HepG2 (cell line): Measurements from ENCODE around the gene SH3D19. TPM values are rescaled to one million over a fixed set of nuclear protein-coding genes. Genes with fewer than 3 reads are reported as not detected.

ENCODE experiments used
- ATAC-seq: fragments of 200-7000 bp; cut with Tn5 transposase; 3 replicates; pipeline ENCODE4 v1.9.1; 2020; ENCODE audit warnings: mild to moderate bottlenecking, moderate library complexity
- BruUV-seq: library from RNA; stranded (reverse); fragments of 400-500 nt; replicated peaks from 2 replicates; lab custom pipeline; 2021; lab: Mats Ljungman, UMichigan
- CTCF ChIA-PET: fragments of 300-600 bp; formaldehyde crosslinking; extraction: SDS; loops from one replicate; lab custom pipeline; 2021; ENCODE audit warnings: low total read pairs, inconsistent platforms, low intra/inter-chr PET ratio; lab: Yijun Ruan, JAX
- POLR2A ChIA-PET: fragments of 350-600 bp; sonication (Branson Sonifier 250); formaldehyde crosslinking; loops from one replicate; lab custom pipeline; 2020; ENCODE audit warnings: antibody characterized with exemption, inconsistent platforms; lab: Yijun Ruan, JAX
- DNase-seq: peaks from one replicate; pipeline ENCODE4 v3.0.0-alpha.2; 2015; ENCODE audit warnings: low spot score
- FAIRE-seq: peaks from 3 replicates; lab custom pipeline; 2011; peaks lifted over from hg19 to GRCh38; lab: Jason Lieb, UNC
- H2AFZ ChIP-seq: one replicate; pipeline ENCODE4 v1.6.1; 2011; ENCODE audit warnings: low read length, inconsistent platforms
- H3K27ac ChIP-seq: fragments of 300-600 bp; 3 replicates; pipeline ENCODE4 v1.8.0; 2011; ENCODE audit warnings: mixed run types, mild to moderate bottlenecking, mixed read lengths, low read length, inconsistent platforms; ENCODE audit not compliant: insufficient read depth; ENCODE audit errors: extremely low read length
- H3K27me3 ChIP-seq, 2 experiments: fragments of 200-600 bp in 1 of 2; 2 replicates in 1 of 2; 3 replicates in 1 of 2; pipeline versions ENCODE4 v1.6.0 to v1.8.0; 2011; ENCODE audit warnings: low read length in 2 of 2, mild to moderate bottlenecking in 2 of 2, moderate library complexity in 2 of 2, inconsistent platforms in 1 of 2; ENCODE audit not compliant: insufficient read depth in 2 of 2, control insufficient read depth in 1 of 2
- H3K36me3 ChIP-seq, 2 experiments: fragments of 200-600 bp in 1 of 2; replicated peaks in 1 of 2; 2 replicates in 1 of 2; 3 replicates in 1 of 2; pipeline versions ENCODE4 v1.5.1 to v1.8.0; 2011; ENCODE audit warnings: low read length in 2 of 2, inconsistent platforms in 1 of 2; ENCODE audit not compliant: insufficient read depth in 2 of 2, control insufficient read depth in 1 of 2
- H3K4me1 ChIP-seq: 2 replicates; pipeline ENCODE4 v1.5.1; 2012; ENCODE audit warnings: low read length, inconsistent platforms; ENCODE audit not compliant: insufficient read depth
- H3K4me2 ChIP-seq: 2 replicates; pipeline ENCODE4 v1.6.0; 2011; ENCODE audit warnings: low read depth, low read length, inconsistent platforms
- H3K4me3 ChIP-seq, 3 experiments: fragments of 200-600 bp in 1 of 3; sonication (generic), shearing (Covaris generic) in 1 of 3; replicated peaks in 1 of 3; 2 replicates each; pipeline ENCODE4 v1.5.1; 2011 to 2016; ENCODE audit warnings: low read length in 3 of 3, inconsistent platforms in 2 of 3, low read depth in 2 of 3, mild to moderate bottlenecking in 2 of 3, control low read depth in 1 of 3, mixed read lengths in 1 of 3; ENCODE audit not compliant: insufficient read depth in 1 of 3
- H3K79me2 ChIP-seq: one replicate; pipeline ENCODE4 v1.6.1; 2011; ENCODE audit warnings: low read length, inconsistent platforms; ENCODE audit not compliant: insufficient read depth
- H3K9ac ChIP-seq: 2 replicates; pipeline ENCODE4 v1.6.0; 2011; ENCODE audit warnings: mild to moderate bottlenecking, low read depth, low read length, inconsistent platforms; ENCODE audit not compliant: insufficient read depth
- H3K9me3 ChIP-seq: 2 replicates; pipeline ENCODE4 v1.5.1; 2012; ENCODE audit warnings: mild to moderate bottlenecking, low read length
- H4K20me1 ChIP-seq: 2 replicates; pipeline ENCODE4 v1.6.0; 2011; ENCODE audit warnings: inconsistent platforms, mild to moderate bottlenecking, low read length, moderate library complexity; ENCODE audit not compliant: insufficient read depth
- EP300 ChIP-seq, 3 experiments: sonication (generic) in 1 of 3; formaldehyde crosslinking in 1 of 3; IDR thresholded peaks; 2 replicates each; pipeline versions ENCODE4 v1.5.1 to v1.6.1; 2011 to 2020; ENCODE audit warnings: low read depth in 2 of 3, low read length in 2 of 3, borderline replicate concordance in 1 of 3, improper control_type of control experiment in 1 of 3, mild to moderate bottlenecking in 1 of 3, missing genetic modification reagents in 1 of 3, moderate library complexity in 1 of 3
- FOXP4 ChIP-seq: sonication (generic); formaldehyde crosslinking; IDR thresholded peaks from 2 replicates; pipeline ENCODE4 v1.4.0; 2020; ENCODE audit warnings: missing genetic modification reagents
- MIER3 ChIP-seq: IDR thresholded peaks from 2 replicates; pipeline ENCODE4 v1.6.1; 2016; ENCODE audit warnings: missing compliant biosample characterization, borderline replicate concordance
- SKIL ChIP-seq: sonication (generic); formaldehyde crosslinking; IDR thresholded peaks from 2 replicates; pipeline ENCODE4 v1.8.0; 2022; ENCODE audit warnings: missing genetic modification reagents, mild to moderate bottlenecking, moderate library complexity, borderline replicate concordance
- STAG1 ChIP-seq: sonication (generic); formaldehyde crosslinking; IDR thresholded peaks from 2 replicates; pipeline ENCODE4 v1.4.0; 2020; ENCODE audit warnings: missing genetic modification reagents
- ZC3H13 ChIP-seq: sonication (generic); formaldehyde crosslinking; IDR thresholded peaks from 2 replicates; pipeline ENCODE4 v1.8.1; 2023; ENCODE audit warnings: mild to moderate bottlenecking, missing genetic modification reagents, moderate library complexity
- ZNF281 ChIP-seq: sonication (generic); formaldehyde crosslinking; IDR thresholded peaks from 2 replicates; pipeline ENCODE4 v1.4.0; 2020; ENCODE audit warnings: missing genetic modification reagents, borderline replicate concordance
- ZNF782 ChIP-seq: sonication (generic); formaldehyde crosslinking; IDR thresholded peaks from 2 replicates; pipeline ENCODE4 v1.4.0; 2020; ENCODE audit warnings: missing genetic modification reagents, mild to moderate bottlenecking, borderline replicate concordance
- WGBS: methylation state at CpG from one replicate; pipeline ENCODE4 v1.1.6; 2017; ENCODE audit warnings: low lambda C conversion rate; 5-methylcytosine and 5-hydroxymethylcytosine counted together
- in situ Hi-C: cut with HindIII; loops from 2 replicates; pipeline ENCODE4 v1.10.0; 2017; ENCODE audit warnings: low pct_unique_long_range_greater_than_20kb; ENCODE audit not compliant: extremely low pct_ligation_motif_present
- intact Hi-C: fragments of 100-400 bp; cut with micrococcal nuclease; formaldehyde crosslinking; loops from one replicate; pipeline ENCODE4 v1.10.0; 2022; ENCODE audit not compliant: unreplicated experiment
- polyA plus RNA-seq, 8 experiments: library from polyadenylated mRNA; depleted of rRNA in 3 of 8; stranded (reverse) in 7 of 8; unstranded in 1 of 8; fragments of >200 nt; fragmentation: Illumina TruSeq in 4 of 8; extraction: Trizol in 4 of 8; gene quantifications; 2 replicates each; pipeline versions ENCODE4 v1.2.1 to v1.2.3, GENCODE V29; 2011 to 2016; ENCODE audit warnings: low read depth in 4 of 8, missing spikeins in 1 of 8, mixed read lengths in 1 of 8; ENCODE audit not compliant: insufficient read depth in 1 of 8
- total RNA-seq, 5 experiments: library from RNA; depleted of rRNA; stranded (reverse); fragments of >200 nt; fragmentation: Illumina TruSeq; extraction: Trizol; gene quantifications; 2 replicates each; pipeline ENCODE4 v1.2.3, GENCODE V29; 2016; ENCODE audit warnings: low read depth in 1 of 5
- TF ChIP-seq, protein P1 (sequence below): sonication (generic); formaldehyde crosslinking; IDR thresholded peaks from 2 replicates; pipeline ENCODE4 v1.4.0; 2020; ENCODE audit warnings: mild to moderate bottlenecking, missing genetic modification reagents, borderline replicate concordance
- TF ChIP-seq, protein P2 (sequence below): sonication (generic); formaldehyde crosslinking; IDR thresholded peaks from 2 replicates; pipeline ENCODE4 v1.8.1; 2023; ENCODE audit warnings: mild to moderate bottlenecking, missing genetic modification reagents

SH3D19 gene
- total and polyA plus RNA-seq, 2 of the 13 experiments (the other 11 are each of a cell fraction or from before 2014, with no cell fraction given): 31.2 to 38.0 TPM

DNA sequence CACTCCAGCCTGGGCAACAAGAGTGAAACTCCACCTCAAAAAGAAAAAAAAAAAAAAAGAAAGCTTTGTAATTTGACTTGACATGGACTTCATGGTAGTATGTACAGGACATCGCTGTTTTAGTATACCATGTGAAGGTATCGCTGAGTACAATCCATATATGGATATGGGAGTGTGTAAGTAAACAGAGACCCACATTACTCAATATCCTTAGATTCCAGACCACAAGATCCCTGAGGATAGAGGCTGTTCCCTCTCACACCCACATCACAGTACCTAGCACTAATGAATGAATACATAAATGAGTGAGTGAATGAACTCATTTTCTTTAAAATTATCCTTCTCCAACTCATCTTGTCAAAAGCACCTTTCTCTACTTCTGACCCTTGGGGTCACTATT is 234.4 kb downstream of the SH3D19 start (continued):
- TF ChIP-seq ZNF281 (CRISPR knock-in tag) (no peak), FOXP4 (CRISPR knock-in tag) (no peak), ZC3H13 (no peak), STAG1 (CRISPR knock-in tag) (no peak)

- Histone ChIP-seq H3K9ac (no peak overlapping the region), H2AFZ (no peak overlapping the region), H3K4me3 (no peak overlapping the region), H3K79me2 (no peaks in the 10 kb centered on the region), H3K4me2 (no peak overlapping the region), H3K4me1 (peaks cover 18% of the 10 kb centered on the region), H3K36me3 (no peaks in the 10 kb centered on the region), H3K27me3 (no peaks in the 10 kb centered on the region), H4K20me1 (no peaks in the 10 kb centered on the region), H3K27ac (no peak overlapping the region), H3K9me3 (no peaks in the 10 kb centered on the region)
- POLR2A ChIA-PET: no interaction called here
- no peak for ATAC-seq
- WGBS: 73% methylated on average over 8 of the region's 8 CpGs
- FAIRE-seq: no peak
- intact Hi-C loops: no loop called here
- CTCF ChIA-PET: no interaction called here
- in situ Hi-C loops: no loop called here
- BruUV-seq: no TSS peak
- DNase-seq: no peak
- TF ChIP-seq MIER3 (CRISPR knock-in tag): no peak
- TF ChIP-seq, protein P1, sequence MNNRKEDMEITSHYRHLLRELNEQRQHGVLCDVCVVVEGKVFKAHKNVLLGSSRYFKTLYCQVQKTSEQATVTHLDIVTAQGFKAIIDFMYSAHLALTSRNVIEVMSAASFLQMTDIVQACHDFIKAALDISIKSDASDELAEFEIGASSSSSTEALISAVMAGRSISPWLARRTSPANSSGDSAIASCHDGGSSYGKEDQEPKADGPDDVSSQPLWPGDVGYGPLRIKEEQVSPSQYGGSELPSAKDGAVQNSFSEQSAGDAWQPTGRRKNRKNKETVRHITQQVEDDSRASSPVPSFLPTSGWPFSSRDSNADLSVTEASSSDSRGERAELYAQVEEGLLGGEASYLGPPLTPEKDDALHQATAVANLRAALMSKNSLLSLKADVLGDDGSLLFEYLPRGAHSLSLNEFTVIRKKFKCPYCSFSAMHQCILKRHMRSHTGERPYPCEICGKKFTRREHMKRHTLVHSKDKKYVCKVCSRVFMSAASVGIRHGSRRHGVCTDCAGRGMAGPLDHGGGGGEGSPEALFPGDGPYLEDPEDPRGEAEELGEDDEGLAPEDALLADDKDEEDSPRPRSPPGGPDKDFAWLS (CRISPR knock-in tag): no peak
- TF ChIP-seq EP300 (IDR thresholded peaks at IDR 0.05; ENCODE audit: low read depth in 2 of 2, low read length in 2 of 2): no peak
- TF ChIP-seq EP300 (CRISPR knock-in tag; IDR thresholded peaks at IDR 0.05; ENCODE audit: borderline replicate concordance): no peak
- TF ChIP-seq ZNF782 (CRISPR knock-in tag): no peak
- TF ChIP-seq, protein P2, sequence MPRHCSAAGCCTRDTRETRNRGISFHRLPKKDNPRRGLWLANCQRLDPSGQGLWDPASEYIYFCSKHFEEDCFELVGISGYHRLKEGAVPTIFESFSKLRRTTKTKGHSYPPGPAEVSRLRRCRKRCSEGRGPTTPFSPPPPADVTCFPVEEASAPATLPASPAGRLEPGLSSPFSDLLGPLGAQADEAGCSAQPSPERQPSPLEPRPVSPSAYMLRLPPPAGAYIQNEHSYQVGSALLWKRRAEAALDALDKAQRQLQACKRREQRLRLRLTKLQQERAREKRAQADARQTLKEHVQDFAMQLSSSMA (CRISPR knock-in tag): no peak
- no peak for TF ChIP-seq SKIL (CRISPR knock-in tag)
Observed at GRCh38 chr4:151087467-151087866, 237.9 kb downstream of the SH3D19 start.
